SK-N-SH (cell line): ENCODE data around the gene VPS8. TPM values are rescaled to one million over a fixed set of nuclear protein-coding genes. Genes with fewer than 3 reads are reported as not detected.
"Not testable (repeated sequence)": the region's sequence is repeated elsewhere in the genome, so short reads cannot be mapped to it uniquely, and the experiment has no call there.

Experiments used
- CTCF ChIA-PET: fragments of 300-600, 350-600 bp; formaldehyde crosslinking; extraction: SDS; loops from one replicate; lab custom pipeline; 2021; lab: Yijun Ruan, JAX
- POLR2A ChIA-PET: fragments of 350-600 bp; sonication (Branson Sonifier 250); formaldehyde crosslinking; extraction: SDS; loops from one replicate; lab custom pipeline; 2020; ENCODE audit warnings: antibody characterized with exemption, inconsistent platforms; lab: Yijun Ruan, JAX
- DNase-seq: peaks from one replicate; pipeline ENCODE4 v3.0.0; 2012
- H2AFZ ChIP-seq: fragments of 200-600 bp; sonication (generic); 2 replicates; pipeline ENCODE4 v1.8.1; 2016; ENCODE audit warnings: antibody characterized with exemption, mild to moderate bottlenecking, low read depth
- H3F3A ChIP-seq: fragments of 200-600 bp; sonication (generic); replicated peaks from 2 replicates; pipeline ENCODE3; 2016; ENCODE audit warnings: antibody characterized with exemption, mild to moderate bottlenecking; ENCODE audit not compliant: insufficient read depth
- H3K27ac ChIP-seq, 2 experiments: fragments of 200-500 bp in 1 of 2; fragments of 200-600 bp in 1 of 2; sonication (Bioruptor generic) in 1 of 2; sonication (generic), shearing (Covaris generic) in 1 of 2; 2 replicates each; pipeline versions ENCODE4 v1.5.1 to v1.6.1; 2014 to 2016; ENCODE audit warnings: low read depth in 2 of 2, inconsistent platforms in 1 of 2, low read length in 1 of 2, mild to moderate bottlenecking in 1 of 2, mixed read lengths in 1 of 2
- H3K27me3 ChIP-seq: fragments of 200-600 bp; sonication (generic), shearing (Covaris generic); 2 replicates; pipeline ENCODE4 v1.6.1; 2016; ENCODE audit warnings: mixed run types; ENCODE audit not compliant: insufficient read depth
- H3K36me3 ChIP-seq, 2 experiments: fragments of 200-500 bp in 1 of 2; fragments of 200-600 bp in 1 of 2; sonication (Bioruptor generic) in 1 of 2; sonication (generic) in 1 of 2; replicated peaks in 1 of 2; 2 replicates each; pipeline versions ENCODE3 to v1.5.1; 2014 to 2016; ENCODE audit warnings: low read length in 1 of 2, mild to moderate bottlenecking in 1 of 2; ENCODE audit not compliant: insufficient read depth in 2 of 2, control insufficient read depth in 1 of 2
- H3K4me1 ChIP-seq, 2 experiments: fragments of 200-500 bp in 1 of 2; fragments of 200-600 bp in 1 of 2; sonication (Bioruptor generic) in 1 of 2; sonication (generic), shearing (Covaris generic) in 1 of 2; 2 replicates each; pipeline versions ENCODE4 v1.5.1 to v1.6.1; 2014 to 2016; ENCODE audit warnings: low read depth in 1 of 2, low read length in 1 of 2, mixed run types in 1 of 2; ENCODE audit not compliant: insufficient read depth in 2 of 2, control insufficient read depth in 1 of 2
- H3K4me2 ChIP-seq: fragments of 200-600 bp; sonication (generic), shearing (Covaris generic); 2 replicates; pipeline ENCODE4 v1.6.1; 2017; ENCODE audit warnings: mixed run types
- H3K4me3 ChIP-seq, 2 experiments: fragments of 200-500 bp in 1 of 2; fragments of 200-600 bp in 1 of 2; sonication (Bioruptor generic) in 1 of 2; sonication (generic), shearing (Covaris generic) in 1 of 2; 2 replicates each; pipeline versions ENCODE4 v1.5.1 to v1.8.1; 2014 to 2016; ENCODE audit warnings: low read depth in 2 of 2, inconsistent platforms in 1 of 2, low read length in 1 of 2, mild to moderate bottlenecking in 1 of 2, mixed read lengths in 1 of 2, moderate library complexity in 1 of 2
- H3K79me2 ChIP-seq: fragments of 200-600 bp; sonication (generic); 2 replicates; pipeline ENCODE4 v1.8.1; 2017; ENCODE audit warnings: mild to moderate bottlenecking; ENCODE audit not compliant: insufficient read depth
- H3K9ac ChIP-seq: fragments of 200-600 bp; sonication (generic); 2 replicates; pipeline ENCODE4 v1.6.1; 2017; ENCODE audit warnings: mixed run types
- H3K9me2 ChIP-seq: fragments of 200-600 bp; sonication (generic); 2 replicates; pipeline ENCODE4 v1.6.1; 2017; ENCODE audit warnings: mixed run types
- H3K9me3 ChIP-seq: fragments of 200-600 bp; sonication (generic); 2 replicates; pipeline ENCODE4 v1.6.1; 2017; ENCODE audit warnings: mixed run types, mild to moderate bottlenecking, moderate library complexity
- H4K20me1 ChIP-seq: fragments of 200-600 bp; sonication (generic); 2 replicates; pipeline ENCODE4 v1.6.1; 2017; ENCODE audit warnings: mild to moderate bottlenecking, mixed run types; ENCODE audit not compliant: insufficient read depth
- ELF1 ChIP-seq: IDR thresholded peaks from 2 replicates; pipeline ENCODE4 v1.4.0; 2012
- EP300 ChIP-seq, 2 experiments: IDR thresholded peaks; 2 replicates each; pipeline versions ENCODE4 v1.4.0 to v1.6.1; 2012; ENCODE audit warnings: borderline replicate concordance in 1 of 2, low read depth in 1 of 2, low read length in 1 of 2
- FOSL2 ChIP-seq: IDR thresholded peaks from 2 replicates; pipeline ENCODE4 v1.4.0; 2012; ENCODE audit warnings: low read depth, mild to moderate bottlenecking, moderate library complexity, borderline replicate concordance
- FOXJ3 ChIP-seq: sonication (generic); formaldehyde crosslinking; IDR thresholded peaks from 2 replicates; pipeline ENCODE4 v1.5.1; 2020; ENCODE audit warnings: mild to moderate bottlenecking, missing genetic modification reagents
- GABPA ChIP-seq: IDR thresholded peaks from 2 replicates; pipeline ENCODE4 v1.4.0; 2012; ENCODE audit warnings: low read depth, mild to moderate bottlenecking
- GATA2 ChIP-seq: sonication (generic); formaldehyde crosslinking; IDR thresholded peaks from 2 replicates; pipeline ENCODE4 v1.5.0; 2020; ENCODE audit warnings: mild to moderate bottlenecking, missing genetic modification reagents
- JUND ChIP-seq: IDR thresholded peaks from 2 replicates; pipeline ENCODE4 v1.4.0; 2012
- NRF1 ChIP-seq: IDR thresholded peaks from 2 replicates; pipeline ENCODE4 v1.6.1; 2012; ENCODE audit warnings: low read depth, mild to moderate bottlenecking, low read length
- RAD21 ChIP-seq: IDR thresholded peaks from 2 replicates; pipeline ENCODE4 v1.6.1; 2012; ENCODE audit warnings: mild to moderate bottlenecking, low read length
- RCOR1 ChIP-seq: fragments of 150-350 bp; IDR thresholded peaks from 2 replicates; pipeline ENCODE4 v1.6.1; 2017; ENCODE audit warnings: antibody characterized with exemption, low read length
- RFX5 ChIP-seq: IDR thresholded peaks from 2 replicates; pipeline ENCODE4 v1.6.1; 2012; ENCODE audit warnings: mild to moderate bottlenecking, improper control_type of control experiment, low read length
- RXRA ChIP-seq: IDR thresholded peaks from 2 replicates; pipeline ENCODE4 v1.4.0; 2012; ENCODE audit warnings: low read depth, mild to moderate bottlenecking, borderline replicate concordance
- SIN3A ChIP-seq: IDR thresholded peaks from 2 replicates; pipeline ENCODE4 v1.6.1; 2012; ENCODE audit warnings: low read depth, mild to moderate bottlenecking, low read length, moderate library complexity, borderline replicate concordance
- TAF1 ChIP-seq: IDR thresholded peaks from 2 replicates; pipeline ENCODE4 v1.6.1; 2012; ENCODE audit warnings: low read depth, mild to moderate bottlenecking, low read length, moderate library complexity, borderline replicate concordance
- TEAD4 ChIP-seq: IDR thresholded peaks from 2 replicates; pipeline ENCODE4 v1.4.0; 2012; ENCODE audit warnings: mild to moderate bottlenecking, borderline replicate concordance; ENCODE audit not compliant: insufficient read depth
- YY1 ChIP-seq: IDR thresholded peaks from 2 replicates; pipeline ENCODE4 v1.4.0; 2012; ENCODE audit warnings: low read depth, mild to moderate bottlenecking
- WGBS: methylation state at CpG from one replicate; pipeline ENCODE4 v1.1.6; 2017; ENCODE audit warnings: low lambda C conversion rate; 5-methylcytosine and 5-hydroxymethylcytosine counted together
- polyA plus RNA-seq, 3 experiments: library from polyadenylated mRNA; depleted of rRNA; stranded (reverse); fragments of >200 nt; gene quantifications; 2 replicates each; pipeline ENCODE4 v1.2.3, GENCODE V29; 2012
- TF ChIP-seq, protein P1 (sequence below): IDR thresholded peaks from 2 replicates; pipeline ENCODE4 v1.6.1; 2012; ENCODE audit warnings: mild to moderate bottlenecking, low read depth, low read length, moderate library complexity
- TF ChIP-seq, protein P2 (sequence below): fragments of 150-350 bp; IDR thresholded peaks from 2 replicates; pipeline ENCODE4 v1.6.1; 2017; ENCODE audit warnings: antibody characterized with exemption, low read length, low read depth, borderline replicate concordance
- TF ChIP-seq, protein P3 (sequence below): fragments of 200-600 bp; sonication (generic); IDR thresholded peaks from 2 replicates; pipeline ENCODE4 v1.6.1; 2017; ENCODE audit warnings: antibody characterized with exemption, mild to moderate bottlenecking, moderate library complexity

The VPS8 gene
- polyA plus RNA-seq, 1 of the 3 experiments (the other 2 are of a cell fraction), result 12.8 TPM

DNA sequence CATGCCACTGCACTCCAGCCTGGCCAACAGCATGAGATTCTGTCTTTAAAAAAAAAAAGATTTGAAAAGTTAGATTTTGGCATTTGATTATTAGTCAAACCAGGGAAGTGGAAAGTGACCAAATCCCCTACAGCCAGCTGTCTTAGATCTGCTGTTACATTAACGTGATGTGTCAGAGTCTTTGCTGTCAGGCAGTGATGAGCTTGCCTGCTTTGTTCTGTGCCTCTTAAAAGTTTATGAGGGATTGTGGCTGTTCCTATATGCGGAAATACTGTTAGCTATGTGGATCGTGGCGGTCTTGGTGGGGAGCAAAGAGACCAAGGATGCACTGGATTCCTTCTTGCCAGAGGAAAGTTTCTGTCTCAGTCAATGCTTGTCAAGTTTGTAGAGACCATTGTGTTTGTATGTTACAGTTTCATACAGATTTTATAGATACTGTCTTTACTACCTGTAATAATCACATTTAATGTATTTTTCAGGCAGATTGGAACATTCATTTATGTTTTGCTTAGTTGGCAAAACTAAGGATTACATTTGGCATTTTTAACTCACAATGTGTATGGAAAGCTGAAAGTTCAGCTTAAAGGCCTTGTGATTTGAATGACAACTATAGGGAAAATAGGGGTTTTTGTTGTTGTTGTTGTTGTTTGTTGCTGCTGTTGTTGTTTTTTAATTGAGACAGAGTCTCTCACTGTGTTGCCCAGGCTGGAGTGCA lies 137.4 kb downstream of the VPS8 start:
- H3F3A ChIP-seq, result no peaks in the 10 kb centered on the region
- no peaks in the 10 kb centered on the region for H3K9me2 ChIP-seq
- peaks cover 0 to 16% of the 10 kb centered on the region in 2 experiments; a peak in 2 of 4 replicates for H3K4me1 ChIP-seq
- CTCF ChIA-PET, result interaction anchor here (0.6 to 1.1 kb wide), 5 partner anchors 21 to 624 kb away, joined by 3 to 5 read pairs (median 3); no protein-coding TSS in a partner anchor
- DNase-seq, result no peak
- H3K27me3 ChIP-seq, result no peaks in the 10 kb centered on the region
- H3K4me2 ChIP-seq, result no peak overlapping the region
- no peaks in the 10 kb centered on the region for H3K9me3 ChIP-seq
- no peak overlapping the region for H2AFZ ChIP-seq
- H3K4me3 ChIP-seq, result no peak overlapping the region
- no peaks in the 10 kb centered on the region for H4K20me1 ChIP-seq
- TF ChIP-seq GATA2 (CRISPR knock-in tag), result no peak
- TF ChIP-seq YY1, result no peak
- TF ChIP-seq GABPA, result no peak
- TF ChIP-seq FOSL2, result no peak
- TF ChIP-seq SIN3A, result no peak
- TF ChIP-seq RAD21, result no peak
- TF ChIP-seq, protein P1, sequence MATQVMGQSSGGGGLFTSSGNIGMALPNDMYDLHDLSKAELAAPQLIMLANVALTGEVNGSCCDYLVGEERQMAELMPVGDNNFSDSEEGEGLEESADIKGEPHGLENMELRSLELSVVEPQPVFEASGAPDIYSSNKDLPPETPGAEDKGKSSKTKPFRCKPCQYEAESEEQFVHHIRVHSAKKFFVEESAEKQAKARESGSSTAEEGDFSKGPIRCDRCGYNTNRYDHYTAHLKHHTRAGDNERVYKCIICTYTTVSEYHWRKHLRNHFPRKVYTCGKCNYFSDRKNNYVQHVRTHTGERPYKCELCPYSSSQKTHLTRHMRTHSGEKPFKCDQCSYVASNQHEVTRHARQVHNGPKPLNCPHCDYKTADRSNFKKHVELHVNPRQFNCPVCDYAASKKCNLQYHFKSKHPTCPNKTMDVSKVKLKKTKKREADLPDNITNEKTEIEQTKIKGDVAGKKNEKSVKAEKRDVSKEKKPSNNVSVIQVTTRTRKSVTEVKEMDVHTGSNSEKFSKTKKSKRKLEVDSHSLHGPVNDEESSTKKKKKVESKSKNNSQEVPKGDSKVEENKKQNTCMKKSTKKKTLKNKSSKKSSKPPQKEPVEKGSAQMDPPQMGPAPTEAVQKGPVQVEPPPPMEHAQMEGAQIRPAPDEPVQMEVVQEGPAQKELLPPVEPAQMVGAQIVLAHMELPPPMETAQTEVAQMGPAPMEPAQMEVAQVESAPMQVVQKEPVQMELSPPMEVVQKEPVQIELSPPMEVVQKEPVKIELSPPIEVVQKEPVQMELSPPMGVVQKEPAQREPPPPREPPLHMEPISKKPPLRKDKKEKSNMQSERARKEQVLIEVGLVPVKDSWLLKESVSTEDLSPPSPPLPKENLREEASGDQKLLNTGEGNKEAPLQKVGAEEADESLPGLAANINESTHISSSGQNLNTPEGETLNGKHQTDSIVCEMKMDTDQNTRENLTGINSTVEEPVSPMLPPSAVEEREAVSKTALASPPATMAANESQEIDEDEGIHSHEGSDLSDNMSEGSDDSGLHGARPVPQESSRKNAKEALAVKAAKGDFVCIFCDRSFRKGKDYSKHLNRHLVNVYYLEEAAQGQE, result no peak
- TF ChIP-seq, protein P2, sequence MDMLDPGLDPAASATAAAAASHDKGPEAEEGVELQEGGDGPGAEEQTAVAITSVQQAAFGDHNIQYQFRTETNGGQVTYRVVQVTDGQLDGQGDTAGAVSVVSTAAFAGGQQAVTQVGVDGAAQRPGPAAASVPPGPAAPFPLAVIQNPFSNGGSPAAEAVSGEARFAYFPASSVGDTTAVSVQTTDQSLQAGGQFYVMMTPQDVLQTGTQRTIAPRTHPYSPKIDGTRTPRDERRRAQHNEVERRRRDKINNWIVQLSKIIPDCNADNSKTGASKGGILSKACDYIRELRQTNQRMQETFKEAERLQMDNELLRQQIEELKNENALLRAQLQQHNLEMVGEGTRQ, result no peak
- no peak for TF ChIP-seq RCOR1
- no peak for TF ChIP-seq TEAD4
- TF ChIP-seq, protein P3, sequence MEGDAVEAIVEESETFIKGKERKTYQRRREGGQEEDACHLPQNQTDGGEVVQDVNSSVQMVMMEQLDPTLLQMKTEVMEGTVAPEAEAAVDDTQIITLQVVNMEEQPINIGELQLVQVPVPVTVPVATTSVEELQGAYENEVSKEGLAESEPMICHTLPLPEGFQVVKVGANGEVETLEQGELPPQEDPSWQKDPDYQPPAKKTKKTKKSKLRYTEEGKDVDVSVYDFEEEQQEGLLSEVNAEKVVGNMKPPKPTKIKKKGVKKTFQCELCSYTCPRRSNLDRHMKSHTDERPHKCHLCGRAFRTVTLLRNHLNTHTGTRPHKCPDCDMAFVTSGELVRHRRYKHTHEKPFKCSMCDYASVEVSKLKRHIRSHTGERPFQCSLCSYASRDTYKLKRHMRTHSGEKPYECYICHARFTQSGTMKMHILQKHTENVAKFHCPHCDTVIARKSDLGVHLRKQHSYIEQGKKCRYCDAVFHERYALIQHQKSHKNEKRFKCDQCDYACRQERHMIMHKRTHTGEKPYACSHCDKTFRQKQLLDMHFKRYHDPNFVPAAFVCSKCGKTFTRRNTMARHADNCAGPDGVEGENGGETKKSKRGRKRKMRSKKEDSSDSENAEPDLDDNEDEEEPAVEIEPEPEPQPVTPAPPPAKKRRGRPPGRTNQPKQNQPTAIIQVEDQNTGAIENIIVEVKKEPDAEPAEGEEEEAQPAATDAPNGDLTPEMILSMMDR, result no peak
- no peak for TF ChIP-seq RXRA
- no peak for TF ChIP-seq ELF1
- TF ChIP-seq FOXJ3 (CRISPR knock-in tag), result no peak
- no peak for TF ChIP-seq RFX5
- TF ChIP-seq EP300 (IDR thresholded peaks at IDR 0.05; ENCODE audit: borderline replicate concordance in 1 of 2, low read depth in 1 of 2, low read length in 1 of 2), result no peak
- no peak for TF ChIP-seq NRF1
- TF ChIP-seq JUND, result no peak
- no peak for TF ChIP-seq TAF1
- peaks cover 0 to 4% of the 10 kb centered on the region in 2 experiments for H3K36me3 ChIP-seq
- POLR2A ChIA-PET, result interaction anchor here (0.5 kb wide), 1 partner anchor 261 kb away, joined by 3 read pairs; no protein-coding TSS in a partner anchor
- H3K9ac ChIP-seq, result no peak overlapping the region
- H3K79me2 ChIP-seq, result no peaks in the 10 kb centered on the region
- no peak overlapping the region for H3K27ac ChIP-seq
- 100% methylated on average over 4 of the region's 4 CpGs for WGBS

DNA sequence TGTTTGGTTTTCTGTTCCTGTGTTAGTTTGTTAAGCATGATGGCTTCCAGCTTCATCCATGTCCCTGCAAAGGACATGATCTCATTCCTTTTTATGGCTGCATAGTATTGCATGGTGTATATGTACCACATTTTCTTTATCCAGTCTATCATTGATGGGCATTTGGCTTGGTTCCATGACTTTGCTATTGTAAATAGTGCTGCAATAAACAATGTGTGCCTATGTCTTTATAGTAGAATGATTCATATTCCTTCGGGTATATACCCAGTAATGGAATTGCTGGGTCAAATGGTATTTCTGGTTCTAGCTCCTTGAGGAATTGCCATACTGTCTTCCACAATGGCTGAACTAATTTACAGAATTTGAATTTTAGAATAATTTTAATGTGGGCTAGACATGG lies 138.8 kb downstream of the VPS8 start:
- peaks cover 0 to 16% of the 10 kb centered on the region in 2 experiments; a peak in 2 of 4 replicates for H3K4me1 ChIP-seq
- POLR2A ChIA-PET, H3K27me3 ChIP-seq, H4K20me1 ChIP-seq, H3K27ac ChIP-seq, H2AFZ ChIP-seq, DNase-seq, H3K79me2 ChIP-seq, H3K4me3 ChIP-seq, H3K9me3 ChIP-seq, H3K4me2 ChIP-seq, H3K9ac ChIP-seq, H3K9me2 ChIP-seq, H3F3A ChIP-seq, H3K36me3 ChIP-seq: not testable (repeated sequence)
- CTCF ChIA-PET, result interaction anchor here (1.3 kb wide), 1 partner anchor 10 kb away, joined by 4 read pairs; no protein-coding TSS in a partner anchor
- WGBS, result 100% methylated on average over 1 of the region's 1 CpG
